A673 (cell line): ENCODE results near the gene PATL1. TPM values are rescaled to one million over a fixed set of nuclear protein-coding genes. Genes with fewer than 3 reads are reported as not detected.

ENCODE experiments used
- BruUV-seq: library from RNA; stranded (reverse); fragments of 400-500 nt; replicated peaks from 2 replicates; lab custom pipeline; 2021; lab: Mats Ljungman, UMichigan
- CTCF ChIA-PET: fragments of 300-600 bp; sonication (Branson Sonifier 250); formaldehyde crosslinking; loops from one replicate; lab custom pipeline; 2022; ENCODE audit warnings: antibody characterized with exemption; lab: Charles Lee
- POLR2A ChIA-PET: fragments of 300-600 bp; sonication (Branson Sonifier 250); formaldehyde crosslinking; loops from one replicate; lab custom pipeline; 2022; ENCODE audit warnings: antibody characterized with exemption; ENCODE audit not compliant: low non-redundant PET; lab: Charles Lee
- DNase-seq: peaks from one replicate; pipeline ENCODE4 v3.0.0-alpha.2; 2015; ENCODE audit warnings: low spot score
- H3K27ac ChIP-seq: fragments of 200-600 bp; sonication (generic); 2 replicates; pipeline ENCODE4 v1.5.1; 2016; ENCODE audit warnings: mixed run types, low read depth, mild to moderate bottlenecking, mixed read lengths, antibody characterized with exemption, low read length; ENCODE audit not compliant: poor library complexity, severe bottlenecking
- H3K27me3 ChIP-seq: fragments of 200-600 bp; sonication (generic); replicated peaks from 2 replicates; pipeline ENCODE4 v1.6.1; 2017; ENCODE audit warnings: mixed run types, low read depth, mild to moderate bottlenecking, mixed read lengths, antibody characterized with exemption, low read length; ENCODE audit not compliant: insufficient read depth, poor library complexity
- H3K36me3 ChIP-seq: fragments of 200-600 bp; sonication (generic); 2 replicates; pipeline ENCODE4 v1.6.1; 2016; ENCODE audit warnings: mixed run types, mild to moderate bottlenecking, mixed read lengths, antibody characterized with exemption, low read length; ENCODE audit not compliant: insufficient read depth, poor library complexity, severe bottlenecking
- H3K4me1 ChIP-seq: fragments of 200-600 bp; sonication (generic); 2 replicates; pipeline ENCODE4 v1.6.1; 2017; ENCODE audit warnings: mixed run types, mild to moderate bottlenecking, mixed read lengths, antibody characterized with exemption, low read length; ENCODE audit not compliant: insufficient read depth, poor library complexity, severe bottlenecking
- H3K4me3 ChIP-seq: fragments of 200-600 bp; sonication (generic); 2 replicates; pipeline ENCODE4 v1.5.1; 2016; ENCODE audit warnings: low read depth, mixed run types, mild to moderate bottlenecking, mixed read lengths, low read length; ENCODE audit not compliant: poor library complexity, severe bottlenecking
- H3K9me3 ChIP-seq: fragments of 200-600 bp; sonication (generic); 2 replicates; pipeline ENCODE4 v1.6.1; 2016; ENCODE audit warnings: mixed run types, low read depth, mild to moderate bottlenecking, mixed read lengths, antibody characterized with exemption, low read length; ENCODE audit not compliant: poor library complexity, severe bottlenecking
- EZH2 ChIP-seq: fragments of 200-600 bp; sonication (generic); IDR thresholded peaks from 2 replicates; pipeline ENCODE4 v1.6.1; 2017; ENCODE audit warnings: borderline replicate concordance, low read depth, mild to moderate bottlenecking, mixed read lengths, antibody characterized with exemption, low read length; ENCODE audit not compliant: poor library complexity, severe bottlenecking
- intact Hi-C: fragments of 100-400 bp; cut with micrococcal nuclease; formaldehyde crosslinking; loops from one replicate; pipeline ENCODE4 v1.10.0; 2022; ENCODE audit not compliant: unreplicated experiment
- total RNA-seq: library from RNA; stranded (reverse); gene quantifications from 2 replicates; pipeline ENCODE4 v1.2.3, GENCODE V29; 2021
- TF ChIP-seq, protein P1 (sequence below): fragments of 300-800, 200-600 bp; sonication (generic); conservative IDR thresholded peaks from 2 replicates; pipeline ENCODE4 v1.5.1; 2017; ENCODE audit warnings: low read depth, mild to moderate bottlenecking, antibody characterized with exemption, low read length, moderate library complexity, mixed read lengths

The PATL1 gene
- total RNA-seq, 1 experiment from 2014 or later, result 78.9 TPM

DNA sequence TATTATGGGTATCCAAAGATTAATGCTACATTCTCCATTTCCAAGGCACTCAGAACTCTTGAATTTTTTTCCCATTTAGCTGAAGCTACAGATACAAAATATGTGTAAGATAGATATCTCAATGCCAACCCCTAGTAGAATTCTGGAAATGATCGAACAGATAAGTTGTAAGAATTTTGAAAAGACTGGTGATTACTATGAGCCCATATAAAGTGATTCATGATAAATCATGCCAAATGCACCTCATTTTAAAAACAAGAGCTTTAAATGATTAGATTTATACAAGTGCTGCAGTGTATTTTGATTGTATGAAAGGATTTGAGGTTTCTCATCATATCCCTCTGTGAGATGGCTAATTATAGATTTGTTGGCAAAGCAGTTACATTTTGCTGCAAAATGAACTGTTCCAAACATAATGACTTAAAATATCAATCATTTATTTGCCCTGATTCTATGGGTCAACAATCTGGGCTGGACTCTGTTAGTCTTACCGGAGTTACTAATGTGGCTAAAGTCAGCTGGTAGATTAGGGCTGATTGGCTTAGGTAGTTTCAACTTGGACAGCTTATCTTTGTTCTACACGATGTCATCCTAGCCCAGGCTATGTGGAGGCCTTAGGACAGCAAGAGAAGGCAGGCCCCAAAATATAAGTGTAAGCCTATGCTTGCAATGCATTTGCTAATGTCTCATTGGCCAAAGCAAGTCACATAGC lies 41.5 kb upstream of the PATL1 start:
- no peak for DNase-seq
- CTCF ChIA-PET, result no interaction called here

DNA sequence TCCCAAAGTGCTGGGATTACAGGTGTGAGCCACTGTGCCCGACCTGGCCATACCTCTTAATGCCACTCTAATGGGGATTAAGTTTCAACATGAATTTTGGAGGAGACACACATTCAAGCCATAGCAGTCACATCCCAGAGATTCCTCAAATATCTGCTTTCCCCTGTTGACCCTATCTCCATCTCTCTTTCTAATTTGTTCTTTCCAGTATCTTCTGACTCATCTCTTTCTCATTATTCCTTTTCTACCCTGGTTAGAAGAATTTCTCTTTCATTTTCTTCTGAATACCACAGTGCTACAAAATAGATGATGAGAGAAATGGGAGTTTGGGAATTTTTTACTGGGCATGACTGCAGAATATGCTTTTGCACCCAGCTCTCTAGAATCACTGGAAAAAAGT lies 39.7 kb upstream of the PATL1 start:
- Histone ChIP-seq H3K9me3 (no peaks in the 10 kb centered on the region), H3K27ac (no peak overlapping the region), H3K4me3 (no peak overlapping the region), H3K36me3 (no peaks in the 10 kb centered on the region), H3K4me1 (no peaks in the 10 kb centered on the region), H3K27me3 (no peaks in the 10 kb centered on the region)
- DNase-seq, result no peak
- TF ChIP-seq, protein P1, sequence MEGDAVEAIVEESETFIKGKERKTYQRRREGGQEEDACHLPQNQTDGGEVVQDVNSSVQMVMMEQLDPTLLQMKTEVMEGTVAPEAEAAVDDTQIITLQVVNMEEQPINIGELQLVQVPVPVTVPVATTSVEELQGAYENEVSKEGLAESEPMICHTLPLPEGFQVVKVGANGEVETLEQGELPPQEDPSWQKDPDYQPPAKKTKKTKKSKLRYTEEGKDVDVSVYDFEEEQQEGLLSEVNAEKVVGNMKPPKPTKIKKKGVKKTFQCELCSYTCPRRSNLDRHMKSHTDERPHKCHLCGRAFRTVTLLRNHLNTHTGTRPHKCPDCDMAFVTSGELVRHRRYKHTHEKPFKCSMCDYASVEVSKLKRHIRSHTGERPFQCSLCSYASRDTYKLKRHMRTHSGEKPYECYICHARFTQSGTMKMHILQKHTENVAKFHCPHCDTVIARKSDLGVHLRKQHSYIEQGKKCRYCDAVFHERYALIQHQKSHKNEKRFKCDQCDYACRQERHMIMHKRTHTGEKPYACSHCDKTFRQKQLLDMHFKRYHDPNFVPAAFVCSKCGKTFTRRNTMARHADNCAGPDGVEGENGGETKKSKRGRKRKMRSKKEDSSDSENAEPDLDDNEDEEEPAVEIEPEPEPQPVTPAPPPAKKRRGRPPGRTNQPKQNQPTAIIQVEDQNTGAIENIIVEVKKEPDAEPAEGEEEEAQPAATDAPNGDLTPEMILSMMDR, result no peak
- no peak for TF ChIP-seq EZH2
- CTCF ChIA-PET, result no interaction called here
- BruUV-seq, result no TSS peak
- POLR2A ChIA-PET, result no interaction called here
- intact Hi-C loops, result no loop called here

More for the DNA sequence above, 41.5 kb upstream of the PATL1 start:
- Histone ChIP-seq H3K9me3 (no peaks in the 10 kb centered on the region), H3K36me3 (no peaks in the 10 kb centered on the region), H3K4me3 (no peak overlapping the region), H3K4me1 (no peaks in the 10 kb centered on the region), H3K27me3 (peaks cover 4% of the 10 kb centered on the region), H3K27ac (no peak overlapping the region)
- POLR2A ChIA-PET, result interaction anchor here (0.5 kb wide), 1 partner anchor 1302 kb away, joined by 5 read pairs; no protein-coding TSS in a partner anchor
- intact Hi-C loops, result no loop called here
- no TSS peak for BruUV-seq
- TF ChIP-seq EZH2, result no peak
- TF ChIP-seq, protein P1, result no peak

DNA sequence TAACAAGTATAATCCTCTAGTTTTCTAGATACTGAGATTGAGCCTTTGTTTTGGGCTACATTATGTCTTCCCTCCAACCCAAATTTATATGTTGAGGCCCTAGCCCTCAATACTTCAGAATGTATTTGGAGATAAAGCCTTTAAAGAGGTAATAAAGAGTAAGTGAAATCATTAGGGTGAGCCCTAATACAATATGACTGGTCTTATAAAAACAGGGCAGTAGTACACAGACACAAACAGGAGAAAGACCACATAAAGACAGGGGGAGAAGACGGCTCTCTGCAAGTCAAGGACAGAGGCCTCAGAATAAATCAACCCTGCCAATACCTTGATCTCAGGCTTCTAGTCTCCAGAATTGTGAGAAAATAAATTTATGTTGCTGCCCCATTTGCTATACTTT lies 38.5 kb upstream of the PATL1 start:
- ChIA-PET POLR2A (no interaction called here), CTCF (no interaction called here)
- no peak for DNase-seq
- no TSS peak for BruUV-seq
- Histone ChIP-seq H3K4me3 (no peak overlapping the region), H3K9me3 (no peaks in the 10 kb centered on the region), H3K4me1 (no peaks in the 10 kb centered on the region), H3K27ac (no peak overlapping the region), H3K27me3 (no peaks in the 10 kb centered on the region), H3K36me3 (no peaks in the 10 kb centered on the region)
- TF ChIP-seq, protein P1, result no peak
- TF ChIP-seq EZH2, result no peak
- intact Hi-C loops, result no loop called here
